Cardiac fibroblast (primary cell): ENCODE results near the gene FBH1.
A peak's percentile ranks its signal among the peaks of the same experiment; 100 is the strongest.
"Not testable (repeated sequence)": the region's sequence is repeated elsewhere in the genome, so short reads cannot be mapped to it uniquely, and the experiment has no call there.

Experiments
- DNase-seq, 2 donors: peaks; one replicate each; pipeline versions ENCODE4 v3.0.0 to v3.0.0-alpha.2; 2010; ENCODE audit warnings: low read depth in 2 of 2
- H3K4me3 ChIP-seq, 2 donors: replicated peaks in 1 of 2; 1 replicate in 1 of 2; 2 replicates in 1 of 2; pipeline ENCODE4 v1.5.1; 2011; ENCODE audit warnings: low read depth in 2 of 2, low read length in 2 of 2, mild to moderate bottlenecking in 2 of 2, moderate library complexity in 1 of 2
- TF ChIP-seq, protein P1 (sequence below): IDR thresholded peaks from one replicate; pipeline ENCODE4 v1.5.1; 2011; ENCODE audit warnings: low read depth, mild to moderate bottlenecking, low read length, inconsistent platforms

FBH1 gene

DNA sequence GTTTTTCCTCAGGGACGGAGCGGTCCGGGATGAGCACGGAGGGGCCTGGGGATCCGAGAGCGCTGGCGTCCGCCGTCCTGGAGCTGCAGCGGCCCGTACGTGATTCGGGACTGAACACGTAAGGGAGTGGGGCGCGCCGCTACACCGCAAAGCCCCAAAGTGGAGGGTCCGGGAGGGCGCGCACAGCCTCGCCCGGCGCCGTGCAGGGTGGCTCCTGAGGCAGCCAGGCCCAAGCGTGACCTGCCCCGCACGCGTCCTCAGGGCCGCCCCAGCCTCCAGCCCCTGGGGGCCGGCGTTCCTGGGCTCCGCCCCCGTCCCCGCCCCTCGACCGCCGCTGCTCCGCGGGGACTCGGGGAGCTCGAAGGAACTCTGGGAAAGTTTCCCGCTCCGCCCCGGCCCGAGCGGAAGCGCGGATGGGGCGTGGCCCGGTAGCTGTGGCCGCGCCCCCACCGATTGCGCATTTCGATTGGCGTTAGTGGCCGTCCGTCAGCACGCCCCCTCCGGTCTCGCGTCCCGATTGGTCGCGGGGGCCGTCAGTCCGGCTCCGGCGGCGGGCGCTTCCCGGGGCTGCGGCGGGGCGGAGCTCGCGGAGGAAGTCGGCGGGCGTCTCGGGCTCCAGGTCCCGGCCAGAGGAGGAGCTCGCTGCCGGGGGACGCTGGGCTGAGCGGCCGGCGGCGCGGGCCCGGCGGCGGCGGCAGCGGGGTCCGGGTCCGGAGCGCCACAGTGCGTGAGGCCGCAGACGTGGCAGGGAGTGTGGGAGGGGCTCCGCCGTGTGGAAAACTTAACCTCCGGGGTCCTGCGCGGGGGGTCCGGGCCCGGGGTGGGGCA is at the start of gene FBH1, which contains the start of gene ANKRD16:
Gene FBH1, plus strand, starts transcription at position 620 of the 828 bp plus-strand sequence. Its CDS starts 103 bp downstream, at position 723.
Gene ANKRD16, minus strand, starts transcription at position 270 of the 828 bp plus-strand sequence. CDS start 539 bp downstream, outside the sequence.
- peak; percentile 99 to 100 for DNase-seq
- H3K4me3 ChIP-seq = peak within 1 kb of the TSS; percentile 86 to 87
- TF ChIP-seq, protein P1, sequence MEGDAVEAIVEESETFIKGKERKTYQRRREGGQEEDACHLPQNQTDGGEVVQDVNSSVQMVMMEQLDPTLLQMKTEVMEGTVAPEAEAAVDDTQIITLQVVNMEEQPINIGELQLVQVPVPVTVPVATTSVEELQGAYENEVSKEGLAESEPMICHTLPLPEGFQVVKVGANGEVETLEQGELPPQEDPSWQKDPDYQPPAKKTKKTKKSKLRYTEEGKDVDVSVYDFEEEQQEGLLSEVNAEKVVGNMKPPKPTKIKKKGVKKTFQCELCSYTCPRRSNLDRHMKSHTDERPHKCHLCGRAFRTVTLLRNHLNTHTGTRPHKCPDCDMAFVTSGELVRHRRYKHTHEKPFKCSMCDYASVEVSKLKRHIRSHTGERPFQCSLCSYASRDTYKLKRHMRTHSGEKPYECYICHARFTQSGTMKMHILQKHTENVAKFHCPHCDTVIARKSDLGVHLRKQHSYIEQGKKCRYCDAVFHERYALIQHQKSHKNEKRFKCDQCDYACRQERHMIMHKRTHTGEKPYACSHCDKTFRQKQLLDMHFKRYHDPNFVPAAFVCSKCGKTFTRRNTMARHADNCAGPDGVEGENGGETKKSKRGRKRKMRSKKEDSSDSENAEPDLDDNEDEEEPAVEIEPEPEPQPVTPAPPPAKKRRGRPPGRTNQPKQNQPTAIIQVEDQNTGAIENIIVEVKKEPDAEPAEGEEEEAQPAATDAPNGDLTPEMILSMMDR = no peak

DNA sequence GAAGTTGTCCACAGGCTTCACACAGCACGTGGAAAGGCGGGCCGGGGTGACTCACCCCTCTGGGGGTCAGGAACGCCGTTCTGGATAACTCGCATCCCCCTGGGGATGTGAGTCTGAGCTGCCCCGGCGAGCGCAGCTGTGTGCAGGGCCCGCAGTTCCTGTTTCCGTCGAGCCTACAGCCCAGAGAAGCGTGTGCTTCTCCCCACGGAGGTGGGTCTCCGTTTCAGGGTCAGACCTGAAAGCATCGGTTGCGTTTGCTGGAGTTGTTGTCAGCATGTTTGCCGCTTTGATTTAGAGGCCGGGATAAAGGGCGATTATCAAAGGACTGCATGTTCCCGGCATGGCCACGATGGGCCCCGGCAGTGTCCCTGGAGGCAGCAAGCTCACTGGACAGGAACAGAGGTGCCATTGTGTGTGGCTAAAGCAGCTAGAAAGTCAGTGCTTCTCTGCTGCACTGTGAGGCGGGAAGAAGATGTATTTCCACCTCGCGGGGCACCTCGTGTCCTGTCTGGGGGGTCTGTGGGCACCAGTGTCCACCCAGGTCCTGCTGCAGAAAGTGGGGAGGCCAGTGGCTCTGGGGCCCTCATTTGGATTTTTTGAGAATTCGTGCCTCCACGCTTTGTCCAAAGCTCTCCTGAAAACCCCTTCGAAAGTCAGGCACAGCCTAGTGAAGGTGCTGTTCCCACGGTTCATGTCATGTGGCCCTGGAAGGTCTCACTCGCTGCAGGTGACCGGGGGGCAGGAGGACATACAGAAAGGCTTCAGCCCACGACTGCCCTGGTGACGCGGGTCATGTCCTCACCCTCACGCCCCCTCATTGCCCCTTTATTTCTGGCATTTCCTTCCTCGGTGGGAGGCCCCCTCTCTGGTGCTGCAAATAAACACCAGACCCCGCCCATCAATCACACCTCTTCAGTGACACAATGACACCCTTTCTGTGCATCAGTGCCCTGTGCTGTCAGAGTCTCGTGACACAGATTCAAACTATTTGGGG is 49.4 kb upstream of the FBH1 start:
- H3K4me3 ChIP-seq = no peak overlapping the region
- peak; percentile 63 to 83 for DNase-seq
- TF ChIP-seq, protein P1 = no peak

DNA sequence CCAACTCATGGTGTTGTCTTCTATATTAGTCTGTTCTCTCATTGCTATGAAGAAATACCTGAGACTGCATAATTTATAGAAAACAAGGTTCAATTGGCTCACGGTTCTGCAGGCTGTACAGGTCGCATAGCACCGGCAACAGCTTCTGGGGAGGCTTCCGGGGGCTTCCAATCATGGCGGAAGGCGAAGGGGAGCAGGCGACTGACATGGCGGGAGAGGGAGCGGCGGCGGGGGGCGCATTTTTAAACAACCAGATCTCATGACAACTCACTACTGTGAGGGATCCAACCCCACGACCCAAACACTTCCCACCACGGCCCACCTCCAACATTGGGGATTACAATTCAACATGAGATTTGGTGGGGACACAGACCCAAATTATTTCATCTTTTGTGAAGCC is 48.1 kb upstream of the FBH1 start:
- TF ChIP-seq, protein P1 = no peak
- no peak for DNase-seq
- no peak overlapping the region for H3K4me3 ChIP-seq

DNA sequence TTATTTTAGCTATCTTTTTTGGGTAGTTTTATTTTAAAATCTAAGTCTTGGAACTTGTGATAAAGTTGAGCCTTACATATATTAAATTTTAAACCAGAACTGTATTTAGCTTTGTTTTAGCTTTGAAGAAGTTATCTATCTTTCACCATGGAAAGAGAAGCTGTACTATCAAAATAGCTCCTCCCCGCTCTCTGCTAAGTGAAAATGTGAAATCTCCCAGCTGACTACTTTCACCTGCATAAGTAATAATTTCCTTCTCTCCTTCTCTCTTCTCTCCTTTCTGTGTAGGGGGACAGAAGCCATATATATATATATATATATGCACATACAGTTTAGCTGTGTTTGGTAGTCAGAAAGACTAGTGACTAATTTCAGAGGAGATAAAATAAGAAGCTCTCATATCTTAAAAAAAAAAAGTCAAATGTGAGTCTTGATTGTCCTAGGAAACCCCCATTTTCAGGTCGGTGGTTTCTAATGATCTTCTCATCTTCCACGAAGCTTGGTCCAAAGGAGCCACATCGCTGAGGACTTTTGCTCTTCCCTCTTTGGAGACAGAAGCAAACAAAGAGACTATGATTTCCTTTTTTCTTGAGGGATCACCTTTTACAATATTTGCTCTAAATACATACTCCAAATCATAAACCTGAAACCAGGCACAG is 46.2 kb upstream of the FBH1 start:
- TF ChIP-seq, protein P1 = no peak
- no peak for DNase-seq
- H3K4me3 ChIP-seq = no peak overlapping the region

DNA sequence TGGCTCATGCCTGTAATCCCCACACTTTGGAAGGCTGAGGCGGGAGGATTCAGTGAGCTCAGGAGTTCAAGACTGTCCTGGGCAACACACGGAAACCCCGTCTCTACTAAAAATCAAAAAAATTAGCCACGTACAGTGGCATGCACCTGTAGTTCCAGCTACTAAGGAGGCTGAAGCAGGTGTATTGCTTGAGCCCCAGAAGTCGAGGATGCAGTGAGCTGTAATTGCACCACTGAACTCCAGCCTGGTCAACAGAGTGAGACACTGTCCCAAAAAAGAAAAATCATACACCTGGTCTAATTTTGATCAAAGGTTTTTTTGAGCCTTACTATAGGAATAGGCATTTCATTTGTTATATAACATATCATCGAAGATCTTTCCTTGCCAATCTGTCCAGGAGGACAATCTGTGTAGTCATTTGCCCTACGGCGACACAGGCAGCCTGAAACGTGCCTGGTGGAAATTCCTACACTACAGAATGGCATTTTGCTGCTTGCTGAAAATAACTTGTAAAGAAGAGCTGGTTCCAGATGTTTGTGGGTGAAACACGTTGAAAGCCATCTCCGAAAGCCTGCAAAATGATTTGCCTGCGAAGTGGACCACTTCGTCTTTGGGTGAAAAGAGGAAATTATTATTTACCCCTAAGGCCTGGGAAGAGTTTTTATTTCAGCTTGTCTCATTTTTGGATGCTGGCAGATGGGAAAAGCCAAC is 45.5 kb upstream of the FBH1 start:
- no peak for DNase-seq
- no peak overlapping the region for H3K4me3 ChIP-seq
- TF ChIP-seq, protein P1 = no peak

DNA sequence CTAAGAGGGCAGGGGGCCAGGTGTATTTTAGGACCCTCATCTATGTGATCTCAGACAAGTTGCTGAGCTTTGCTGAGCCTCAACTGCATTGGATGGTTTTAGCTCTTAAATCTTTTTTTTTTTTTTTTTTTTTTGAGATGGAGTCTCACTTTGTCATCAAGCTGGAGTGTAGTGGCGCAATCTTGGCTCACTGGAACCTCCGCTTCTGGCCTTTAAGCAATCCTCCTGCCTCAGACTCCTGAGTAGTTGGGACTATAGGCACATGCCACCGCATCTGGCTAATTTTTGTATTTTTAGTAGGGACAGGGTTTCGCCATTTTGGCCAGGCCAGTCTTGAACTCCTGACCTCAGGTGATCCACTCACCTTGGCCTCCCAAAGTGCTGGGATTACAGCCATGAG is 43.4 kb upstream of the FBH1 start:
- DNase-seq, H3K4me3 ChIP-seq: not testable (repeated sequence)
